Ovary (tissue), 3 donors: Measurements from ENCODE around the gene GNAS.

Source experiments
- CTCF ChIP-seq, 3 donors: fragments of 450-650 bp in 2 of 3; fragments of 200-600 bp in 1 of 3; IDR thresholded peaks; one replicate each; pipeline versions ENCODE4 v1.5.1 to v1.8.0; 2016 to 2022; ENCODE audit warnings: antibody characterized with exemption in 3 of 3, mild to moderate bottlenecking in 1 of 3
- EP300 ChIP-seq: sonication (generic); formaldehyde crosslinking; IDR thresholded peaks from one replicate; pipeline ENCODE4 v1.6.1; 2017; ENCODE audit warnings: antibody characterized with exemption
- POLR2A ChIP-seq: fragments of 450-650 bp; IDR thresholded peaks from one replicate; pipeline ENCODE4 v1.6.1; 2017; ENCODE audit warnings: antibody characterized with exemption, mild to moderate bottlenecking, moderate library complexity
- donor health status: DM: no; HTN: no; CAD: no.

GRCh38 chr20:58944610-58945009, 92.1 kb downstream of the GNAS start:
- no peak for TF ChIP-seq CTCF (IDR thresholded peaks at IDR 0.05)
- TF ChIP-seq POLR2A, result no peak
- TF ChIP-seq EP300, result no peak
